Esophagus mucosa (tissue), 1 donor: Measurements from ENCODE around the gene PXK. TPM values are rescaled to one million over a fixed set of nuclear protein-coding genes. Genes with fewer than 3 reads are reported as not detected.
"Not testable (repeated sequence)": the region's sequence is repeated elsewhere in the genome, so short reads cannot be mapped to it uniquely, and the experiment has no call there.

Experiments
- ATAC-seq: fragments of 200-7000 bp; cut with Tn5 transposase; one replicate; pipeline ENCODE4 v1.9.1; 2020
- total RNA-seq: library from RNA; stranded (reverse); gene quantifications from one replicate; pipeline ENCODE4 v1.2.4, GENCODE V29; 2023
- donor health status: DM: yes; HTN: yes; CAD: no.

Gene PXK
- total RNA-seq, 1 donor from 2014 or later, result 14.2 TPM

DNA sequence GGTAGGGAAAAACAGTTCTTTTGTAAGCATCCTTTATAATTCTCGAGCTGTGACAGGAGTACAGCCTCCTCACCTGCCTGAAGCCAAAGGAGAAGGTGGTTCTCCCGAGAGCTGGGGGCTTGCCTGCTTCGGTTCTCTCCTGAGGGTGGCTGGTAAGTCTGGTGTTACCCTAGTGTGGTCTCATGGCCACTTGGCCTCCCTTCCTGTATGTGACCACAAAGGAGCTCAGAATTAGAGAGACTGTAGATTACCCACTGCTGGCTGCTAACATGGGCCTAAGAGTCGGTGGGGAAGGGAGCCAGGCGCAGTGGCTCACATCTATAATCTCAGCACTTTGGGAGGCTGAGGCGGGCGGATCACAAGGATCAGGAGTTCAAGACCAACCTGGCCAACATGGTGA is 88.3 kb downstream of the PXK start:
- ATAC-seq, result no peak

DNA sequence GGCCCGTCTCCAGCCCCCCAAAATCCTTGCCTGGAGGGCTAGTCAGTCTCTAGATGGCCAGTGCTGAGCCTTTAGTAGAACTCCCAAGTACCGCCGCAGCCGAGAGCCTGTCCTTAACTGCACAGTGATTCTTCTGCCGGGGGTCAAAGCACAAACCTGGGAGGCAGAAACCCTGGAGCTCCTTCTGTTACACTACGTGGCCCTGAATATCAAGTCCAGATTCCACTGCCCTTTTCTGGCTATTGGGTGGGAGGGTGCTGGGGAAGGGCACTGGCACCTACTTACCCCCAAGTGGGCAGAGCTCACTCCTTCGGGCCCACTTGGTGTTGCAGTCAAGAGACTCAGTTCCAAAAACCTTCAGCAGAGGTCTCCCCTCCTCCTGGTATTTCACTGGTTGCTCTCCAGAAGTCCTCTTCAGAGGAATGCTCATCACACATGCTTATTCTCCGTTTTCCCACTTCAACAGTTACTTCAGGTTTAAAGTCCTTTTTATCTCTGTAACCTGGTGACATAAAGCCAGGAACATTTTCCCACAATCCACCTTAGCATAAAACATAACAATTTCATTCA is 90.1 kb downstream of the PXK start:
- ATAC-seq, result no peak

DNA sequence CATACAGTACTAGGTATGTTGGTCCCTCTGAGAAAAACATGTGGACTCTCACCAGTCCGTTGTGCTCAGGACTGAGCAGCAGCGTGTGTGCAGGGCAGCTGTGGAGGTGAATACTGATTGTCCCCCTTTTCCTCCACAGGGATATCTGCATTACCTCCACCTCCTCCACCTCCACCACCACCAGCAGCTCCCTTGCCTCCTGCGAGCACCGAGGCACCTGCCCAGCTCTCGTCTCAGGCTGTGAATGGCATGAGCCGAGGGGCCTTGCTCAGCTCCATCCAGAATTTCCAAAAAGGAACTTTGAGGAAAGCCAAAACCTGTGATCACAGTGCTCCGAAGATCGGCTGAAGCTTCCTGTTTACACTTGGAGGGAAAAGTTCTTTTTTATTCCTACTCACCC is 91.9 kb downstream of the PXK start:
- no peak for ATAC-seq

DNA sequence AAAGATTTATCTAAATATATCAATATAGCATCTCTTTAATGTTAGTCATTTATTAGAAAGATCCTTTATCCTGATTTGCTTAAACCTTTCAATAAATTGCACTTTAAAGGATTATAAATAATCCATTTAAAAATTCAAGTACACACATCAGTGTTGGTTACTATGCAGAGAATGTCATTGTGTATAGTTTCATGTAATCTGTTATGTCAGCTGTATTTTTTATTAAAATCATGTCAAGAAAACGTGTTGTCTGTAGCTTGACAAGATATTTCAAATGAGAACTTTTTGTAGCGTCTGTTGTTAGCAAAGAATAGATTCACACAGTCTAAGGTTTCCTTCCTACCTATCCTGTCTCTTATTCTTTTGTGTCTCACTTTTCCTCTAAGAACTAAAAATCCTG is 93.1 kb downstream of the PXK start:
- no peak for ATAC-seq

DNA sequence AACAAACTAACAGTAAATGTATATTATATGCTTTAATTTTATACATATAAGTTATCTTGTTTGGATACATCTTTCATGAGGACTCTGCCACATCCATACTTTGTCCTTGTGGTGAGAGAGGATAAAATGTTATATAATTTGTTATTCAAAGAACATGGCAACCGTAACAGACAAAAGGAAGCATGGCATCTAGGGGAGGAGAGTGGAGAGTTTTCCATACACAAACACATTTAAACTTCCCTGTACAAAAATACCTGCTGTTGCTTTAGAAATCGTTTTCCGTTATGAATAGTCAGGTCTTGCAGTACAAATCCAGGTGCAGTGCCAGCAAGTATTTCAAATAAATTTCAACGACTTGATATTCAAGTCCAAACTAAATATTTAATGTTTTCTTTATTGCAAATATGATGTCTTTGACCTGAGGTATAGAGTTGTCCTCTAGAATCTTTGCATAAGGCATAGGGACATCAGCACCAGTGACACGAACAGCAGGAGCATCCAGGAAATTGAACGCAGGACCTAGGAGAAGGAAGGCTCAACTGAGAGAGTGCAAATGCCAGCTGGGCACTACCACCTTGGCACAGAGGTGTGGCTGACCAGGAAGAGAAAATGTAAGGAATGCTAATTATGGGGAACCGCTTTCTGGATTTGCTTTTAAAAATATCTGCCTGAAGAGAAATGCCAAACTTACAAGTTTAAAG is 95.1 kb downstream of the PXK start:
- no peak for ATAC-seq

DNA sequence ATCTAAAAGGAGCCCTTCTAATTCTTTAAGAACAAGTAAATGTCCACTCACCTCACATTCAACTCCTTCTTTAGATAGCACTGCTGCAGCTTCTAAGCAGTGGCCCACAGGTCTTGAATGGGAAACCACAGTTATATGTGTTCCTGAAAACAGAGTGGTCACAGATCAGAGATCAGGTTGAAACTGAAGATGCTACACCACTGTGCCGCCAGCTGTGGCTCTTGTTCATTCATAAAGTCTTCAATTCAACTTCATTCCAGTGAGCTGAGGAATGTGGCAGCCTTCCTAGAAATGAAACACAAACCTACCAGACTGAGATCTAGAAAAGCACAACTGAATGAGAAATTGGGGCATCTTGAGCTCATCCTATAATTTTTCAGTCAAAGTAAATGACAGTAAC is 97.0 kb downstream of the PXK start:
- ATAC-seq, result no peak

DNA sequence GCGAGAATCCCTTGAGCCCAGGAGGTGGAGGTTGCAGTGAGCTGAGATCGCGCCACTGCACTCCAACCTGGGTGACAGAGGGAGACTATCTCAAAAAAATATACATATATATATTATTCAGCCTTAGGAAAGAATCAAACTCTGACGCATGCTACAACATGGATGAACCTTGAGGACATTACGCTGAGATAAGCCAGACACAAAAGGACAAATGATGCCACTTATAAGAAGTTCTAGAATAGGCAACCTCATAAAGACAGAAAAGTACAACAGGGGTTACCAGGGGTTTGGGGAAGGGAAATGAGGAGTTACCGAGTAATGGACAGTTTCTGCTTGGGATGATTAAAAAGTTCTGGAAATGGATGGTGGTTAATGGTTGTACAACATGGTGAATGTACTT is 100.2 kb downstream of the PXK start:
- ATAC-seq, result no peak

DNA sequence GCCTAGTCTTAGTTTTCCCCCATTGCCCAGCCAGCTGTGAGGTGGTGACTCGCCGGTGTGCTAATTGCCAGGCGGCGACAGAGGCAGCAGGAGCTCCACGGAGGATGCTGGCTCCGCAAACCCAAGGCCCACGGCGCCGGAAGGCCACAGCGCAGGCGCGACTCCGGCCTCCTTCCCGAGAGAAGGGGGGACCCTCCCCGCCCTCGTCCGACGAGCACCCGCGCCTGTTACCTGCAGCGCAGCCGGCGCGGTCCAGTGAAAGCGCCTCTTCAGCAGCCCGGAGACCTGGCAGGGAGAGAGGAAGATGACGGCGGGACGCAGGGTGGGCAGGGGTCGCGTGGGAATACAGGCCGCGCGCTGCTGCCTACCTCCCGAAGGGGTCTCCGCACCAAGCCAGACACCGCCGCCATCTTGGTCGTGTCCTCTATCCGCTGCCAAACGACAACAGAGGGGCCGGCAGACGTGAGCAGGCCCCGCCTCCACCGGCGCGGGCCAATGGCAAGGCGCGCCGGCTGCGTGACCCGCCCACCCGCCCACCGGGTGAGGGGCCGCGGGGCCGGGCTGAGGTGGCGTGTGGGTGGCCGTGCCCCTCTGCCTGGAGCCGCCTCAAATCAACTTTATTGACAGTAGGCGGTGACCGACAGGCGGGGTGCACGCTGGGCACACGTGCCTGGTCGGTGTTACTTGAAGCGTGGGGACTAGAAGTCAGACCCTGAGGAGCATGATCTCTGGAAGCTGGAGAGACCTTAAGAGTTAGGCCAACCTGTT is 100.9 kb downstream of the PXK start, which contains the start of gene PDHB:
Gene PDHB (minus strand): TSS at position 433 of the 768 bp plus-strand sequence. CDS start 23 bp downstream, at position 410.
- ATAC-seq, result peak; percentile 96

DNA sequence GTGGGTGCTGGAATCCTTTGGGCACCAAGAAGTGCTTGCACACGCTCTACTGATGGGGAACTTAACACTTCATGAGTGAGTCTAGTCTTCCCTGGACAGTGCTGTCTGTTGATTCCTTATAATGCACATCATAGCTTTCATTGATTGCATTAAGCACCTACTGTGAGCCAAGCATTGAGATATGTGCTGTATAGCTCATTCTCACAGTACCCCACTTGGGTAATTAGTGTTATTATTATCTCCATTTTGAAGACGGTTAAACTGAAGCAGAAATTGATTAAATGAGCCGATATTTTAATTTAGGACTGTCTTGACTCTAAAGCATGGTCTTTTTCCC is 101.4 kb downstream of the PXK start:
- ATAC-seq, result no peak

DNA sequence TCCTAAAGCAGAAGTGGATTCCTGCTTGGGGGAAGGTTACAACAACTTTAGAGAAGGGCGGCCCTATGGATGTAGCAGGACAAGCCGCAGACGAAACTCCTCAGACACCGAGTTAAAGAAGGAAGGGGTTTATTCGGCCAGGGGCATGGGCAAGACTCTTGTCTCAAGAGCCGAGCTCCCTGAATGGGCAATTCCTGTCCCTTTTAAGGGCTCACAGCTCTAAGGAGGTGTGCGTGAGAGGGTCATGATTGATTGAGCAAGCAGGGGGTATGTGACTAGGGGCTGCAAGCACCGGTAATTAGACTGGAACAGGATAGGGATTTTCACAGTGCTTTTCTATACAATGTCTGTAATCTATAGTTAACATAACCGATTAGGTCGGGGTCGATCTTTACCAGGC is 101.8 kb downstream of the PXK start:
- no peak for ATAC-seq

DNA sequence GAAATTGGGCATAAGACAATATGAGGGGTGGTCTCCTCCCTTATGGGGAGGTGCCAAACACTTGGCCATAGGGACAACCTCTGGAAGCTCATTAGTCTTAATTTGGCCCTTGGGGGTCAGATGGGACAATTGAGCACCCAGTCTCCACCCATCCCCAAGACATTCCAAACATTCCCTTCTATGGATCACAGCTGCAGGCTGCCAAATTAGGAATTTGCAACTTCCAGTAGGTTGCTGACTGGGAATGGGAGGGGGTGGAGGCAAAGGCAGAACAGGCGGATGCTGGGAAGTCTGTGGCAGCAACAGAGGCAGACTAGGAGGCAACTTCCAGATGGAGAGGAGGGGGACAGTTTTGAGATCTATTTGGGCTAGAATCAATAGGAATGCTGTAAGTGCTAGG is 102.3 kb downstream of the PXK start:
- no peak for ATAC-seq

DNA sequence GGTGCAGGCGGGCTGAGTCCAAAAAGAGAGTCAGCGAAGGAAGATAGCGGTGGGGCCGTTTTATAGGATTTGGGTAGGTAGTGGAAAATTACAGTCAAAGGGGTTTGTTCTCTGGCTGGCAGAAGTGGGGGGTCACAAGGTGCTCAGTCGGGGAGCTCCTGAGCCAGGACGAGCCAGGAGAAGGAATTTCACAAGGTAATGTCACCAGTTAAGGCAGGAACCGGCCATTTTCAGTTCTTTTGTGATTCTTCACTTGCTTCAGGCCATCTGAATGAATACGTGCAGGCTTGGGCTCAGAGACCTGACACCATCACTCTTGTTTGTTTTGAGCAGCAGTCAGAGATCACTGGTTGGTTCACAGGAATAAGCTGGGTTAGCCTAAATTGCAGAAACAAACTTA is 104.6 kb downstream of the PXK start:
- ATAC-seq, result not testable (repeated sequence)

DNA sequence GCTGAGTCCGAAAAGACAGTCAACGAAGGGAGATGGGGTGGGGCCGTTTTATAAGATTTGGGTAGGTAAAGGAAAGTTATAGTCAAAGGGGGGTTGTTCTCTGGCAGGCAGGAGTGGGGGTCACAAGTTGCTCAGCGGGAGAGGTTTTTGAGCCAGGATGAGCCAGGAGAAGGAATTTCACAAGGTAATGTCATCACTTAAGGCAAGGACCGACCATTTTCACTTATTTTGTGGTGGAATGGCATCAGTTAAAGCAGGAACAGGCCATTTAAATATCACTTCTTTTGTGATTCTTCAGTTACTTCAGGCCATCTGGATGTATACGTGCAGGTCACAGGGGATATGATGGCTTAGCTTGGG is 108.3 kb downstream of the PXK start:
- not testable (repeated sequence) for ATAC-seq

DNA sequence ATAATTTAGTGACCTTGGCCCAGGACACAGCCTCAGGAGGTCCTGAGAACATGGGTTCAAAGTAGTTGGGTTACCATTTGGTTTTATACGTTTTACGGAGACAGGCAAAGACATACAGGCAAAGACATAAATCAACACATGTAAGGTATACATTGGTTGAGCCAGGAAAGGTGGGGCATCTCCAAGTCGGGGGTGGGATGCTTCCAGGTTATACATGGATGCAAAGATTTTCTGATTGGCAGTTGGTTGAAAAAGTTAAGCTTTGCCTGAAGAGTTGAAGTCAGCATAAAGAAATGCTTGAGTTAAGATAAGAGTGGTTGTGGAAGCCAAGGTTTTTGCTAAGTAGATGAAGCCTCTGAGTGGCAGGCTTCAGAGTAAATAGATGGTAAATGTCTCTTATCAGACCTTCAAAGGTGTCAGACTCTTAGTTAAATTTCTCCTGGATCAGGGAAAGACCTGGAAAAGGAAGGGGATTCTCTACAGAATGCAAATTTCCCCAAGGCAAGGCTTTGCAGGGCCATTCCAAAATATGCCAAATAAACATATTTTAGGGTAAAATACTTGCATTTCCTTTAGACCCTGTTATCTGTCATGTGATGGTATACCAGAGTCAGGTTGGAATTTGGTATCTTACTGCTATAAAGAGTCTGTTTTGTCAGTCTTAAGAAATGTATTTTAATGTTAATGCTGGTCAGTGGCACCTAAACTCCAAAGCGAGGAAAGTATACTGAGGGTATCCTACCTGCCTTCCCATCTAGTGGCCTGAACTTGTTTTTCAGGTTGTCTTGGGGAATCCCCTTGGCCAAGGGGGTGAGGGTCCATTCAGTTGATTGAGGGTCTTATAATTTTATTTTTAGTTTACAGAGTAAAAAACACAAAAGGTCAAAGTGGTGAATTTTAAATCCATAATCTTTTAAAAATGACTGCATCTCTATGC is 109.1 kb downstream of the PXK start:
- no peak for ATAC-seq

DNA sequence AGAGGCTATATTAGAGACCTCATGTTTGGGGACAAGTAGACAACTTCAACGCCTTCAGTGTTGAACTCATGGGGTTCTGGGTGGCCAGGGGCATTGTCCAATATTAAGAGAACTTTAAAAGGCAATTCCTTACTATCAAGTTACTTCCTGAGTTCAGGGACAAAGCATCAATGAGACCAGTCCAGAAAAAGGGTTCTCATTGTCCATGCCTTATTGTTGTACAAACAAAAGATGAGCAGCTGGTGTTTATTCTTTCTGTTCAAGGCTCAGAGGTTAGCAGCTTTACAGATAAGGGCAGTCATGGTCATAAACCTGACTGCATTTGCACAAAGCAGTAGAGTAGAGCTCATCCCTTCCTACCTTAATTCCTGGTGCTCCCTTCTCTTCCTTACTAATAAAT is 119.5 kb downstream of the PXK start:
- no peak for ATAC-seq

DNA sequence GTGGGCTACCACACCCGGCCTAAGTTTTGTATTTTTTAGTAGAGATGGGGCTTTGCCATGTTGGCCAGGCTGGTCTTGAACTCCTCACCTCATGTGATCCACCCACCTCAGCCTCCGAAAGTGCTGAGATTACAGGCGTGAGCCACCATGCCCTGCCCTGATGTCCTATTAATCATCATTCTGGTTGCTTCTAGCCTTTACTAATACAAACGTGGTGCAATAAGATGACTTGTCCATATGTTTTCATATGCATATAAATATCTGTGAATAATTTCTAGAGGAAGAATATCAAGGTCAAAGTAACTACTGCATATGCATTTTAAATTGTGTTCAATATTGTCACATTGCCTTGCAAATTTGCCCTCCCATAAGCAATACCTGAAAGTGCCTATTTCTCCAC is 126.5 kb downstream of the PXK start:
- ATAC-seq, result peak; percentile 64

DNA sequence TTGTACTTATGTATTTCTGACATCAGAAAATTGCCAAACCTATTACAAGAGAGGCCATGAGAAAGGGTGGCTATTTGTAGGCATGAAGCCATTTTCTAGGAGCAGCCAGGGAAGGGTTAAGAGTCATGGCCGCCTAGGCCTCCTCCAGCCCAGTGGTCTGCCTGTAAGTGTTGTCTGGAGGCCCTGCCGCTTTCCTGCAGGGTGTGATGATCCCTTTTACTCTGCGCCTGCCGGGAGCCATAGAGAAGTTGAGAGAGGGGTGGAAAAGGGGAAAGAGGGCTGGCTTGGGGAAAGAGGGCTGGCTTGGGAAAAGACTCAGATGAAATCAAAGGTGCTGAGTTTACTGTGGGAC is 130.1 kb downstream of the PXK start:
- ATAC-seq, result no peak

DNA sequence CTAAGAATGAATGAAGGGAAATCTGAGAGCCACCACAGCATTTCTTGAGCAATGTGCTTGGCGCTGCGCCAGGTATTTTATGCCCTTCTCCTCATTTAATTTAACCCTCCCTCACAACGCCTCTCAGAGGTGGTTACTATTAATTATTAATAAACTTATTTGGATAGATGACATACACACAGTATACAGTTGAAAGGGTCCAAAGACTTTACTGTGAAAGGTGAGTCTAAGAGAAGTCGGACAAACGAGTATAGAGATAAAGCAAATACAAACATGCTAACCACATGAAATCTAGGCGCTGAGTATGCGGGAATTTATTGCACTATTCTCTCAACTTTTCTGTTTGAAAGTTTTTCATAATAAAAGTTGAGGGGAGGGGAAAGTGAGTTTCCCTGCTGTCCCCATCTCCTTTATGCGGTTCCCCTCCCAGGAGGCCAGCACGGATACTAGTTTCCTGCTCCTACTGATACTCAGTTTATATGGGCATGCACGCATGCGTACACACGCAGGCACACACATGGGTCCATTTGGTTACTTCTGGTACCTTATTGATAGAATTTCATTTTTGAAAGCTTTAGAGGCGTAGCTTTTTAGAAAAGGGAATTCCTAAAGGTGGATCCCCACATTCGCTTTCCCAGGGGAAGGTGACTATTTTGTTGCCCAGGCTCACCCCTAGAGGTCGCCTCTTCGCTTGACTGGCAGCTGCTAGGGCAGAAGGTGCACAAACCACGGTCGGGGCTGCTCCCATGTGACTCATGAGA is 130.7 kb downstream of the PXK start:
- ATAC-seq, result peak; percentile 93

DNA sequence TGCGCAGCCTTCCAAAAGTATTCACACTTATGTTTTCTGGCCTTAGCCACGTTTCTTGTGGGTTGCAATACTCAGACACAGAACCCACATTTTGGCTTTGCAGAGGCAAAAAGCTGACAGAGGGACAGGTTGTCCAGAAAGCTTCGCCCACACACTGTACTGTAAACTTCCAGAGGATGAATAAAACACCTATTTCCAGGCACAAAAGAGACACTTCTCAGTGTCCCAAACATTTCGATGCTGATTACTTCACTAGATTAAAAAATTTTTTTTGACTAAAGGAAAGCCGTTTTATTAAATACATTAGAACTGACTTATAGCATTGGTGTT is 131.2 kb downstream of the PXK start:
- no peak for ATAC-seq

DNA sequence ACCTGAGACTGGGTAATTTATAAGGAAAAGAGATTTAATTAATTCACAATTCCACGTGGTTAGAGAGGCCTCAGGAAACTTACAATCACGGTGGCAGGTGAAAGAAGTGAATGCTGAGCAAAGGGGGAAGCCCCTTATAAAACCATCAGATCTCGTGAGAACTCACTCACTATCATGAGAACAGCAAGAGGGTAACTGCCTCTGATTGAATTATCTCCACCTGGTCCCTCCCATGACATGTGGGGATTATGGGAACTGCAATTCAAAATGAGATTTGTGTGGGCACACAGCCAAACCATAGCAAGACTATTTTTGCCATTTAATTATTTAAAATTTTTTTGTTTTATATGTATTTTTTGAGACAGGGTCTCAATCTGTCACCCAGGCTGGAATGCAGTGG is 132.2 kb downstream of the PXK start:
- no peak for ATAC-seq

DNA sequence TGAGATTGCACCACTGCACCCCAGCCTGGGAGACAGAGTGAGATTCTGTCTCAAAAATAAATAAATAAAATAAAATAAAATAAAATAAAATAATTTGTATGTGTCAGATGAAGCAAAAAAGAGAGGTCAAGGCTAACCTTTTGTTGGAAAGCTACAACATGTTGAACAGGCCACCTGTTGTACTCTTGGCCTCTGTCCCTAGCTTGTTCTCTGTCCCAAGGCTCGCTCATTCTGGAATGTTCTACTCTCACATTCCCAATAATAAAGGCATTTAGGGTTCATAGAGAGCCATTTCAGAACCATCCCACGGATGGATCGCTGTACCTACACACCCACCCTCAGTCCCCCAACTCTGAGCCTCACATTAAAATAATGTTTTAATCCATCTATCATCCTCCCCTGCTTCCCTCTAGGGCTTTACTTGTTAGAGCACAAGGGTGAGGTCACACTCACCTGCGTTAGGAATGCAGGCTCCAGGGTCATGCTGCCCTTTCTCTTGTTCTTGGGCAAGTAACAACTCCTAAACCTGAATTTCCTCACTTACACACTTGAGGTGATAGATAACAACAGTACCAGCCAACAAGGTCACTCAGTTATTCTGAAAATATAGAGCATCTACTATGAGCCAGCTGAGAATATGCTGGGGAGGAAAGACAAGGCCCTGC is 134.3 kb downstream of the PXK start:
- no peak for ATAC-seq

DNA sequence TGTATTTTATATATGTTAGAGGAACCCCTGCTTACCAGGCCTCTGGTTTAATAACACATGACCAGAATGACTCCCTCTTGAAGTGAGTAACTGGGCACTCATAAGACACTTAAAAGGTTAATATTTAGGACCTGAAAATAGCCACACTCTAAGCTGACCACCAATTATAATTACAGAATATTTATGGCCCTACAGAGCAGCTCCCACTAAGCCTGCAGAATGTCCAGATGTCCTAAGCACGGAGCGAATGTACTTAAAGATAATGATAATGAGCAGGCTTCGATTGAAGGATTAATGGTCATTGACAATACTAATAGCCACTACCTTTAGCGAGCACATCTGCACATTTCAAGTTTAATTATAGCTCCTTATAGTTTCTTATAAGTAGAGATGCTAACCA is 136.4 kb downstream of the PXK start:
- no peak for ATAC-seq
